Fibroblast of mammary gland (primary cell): ENCODE measurements around the gene CWC22.
"Not testable (repeated sequence)": the region's sequence is repeated elsewhere in the genome, so short reads cannot be mapped to it uniquely, and the experiment has no call there.

Experiments
- DNase-seq: peaks from one replicate; pipeline ENCODE4 v3.0.0-alpha.2; 2010; ENCODE audit warnings: low read depth
- H3K4me3 ChIP-seq: 2 replicates; pipeline ENCODE4 v1.5.1; 2011; ENCODE audit warnings: low read depth, mild to moderate bottlenecking, low read length, moderate library complexity; ENCODE audit not compliant: control insufficient read depth
- TF ChIP-seq, protein P1 (sequence below): conservative IDR thresholded peaks from 2 replicates; pipeline ENCODE4 v1.5.1; 2011; ENCODE audit warnings: low read depth, low read length, inconsistent platforms; ENCODE audit not compliant: control insufficient read depth, insufficient read depth

Gene CWC22

DNA sequence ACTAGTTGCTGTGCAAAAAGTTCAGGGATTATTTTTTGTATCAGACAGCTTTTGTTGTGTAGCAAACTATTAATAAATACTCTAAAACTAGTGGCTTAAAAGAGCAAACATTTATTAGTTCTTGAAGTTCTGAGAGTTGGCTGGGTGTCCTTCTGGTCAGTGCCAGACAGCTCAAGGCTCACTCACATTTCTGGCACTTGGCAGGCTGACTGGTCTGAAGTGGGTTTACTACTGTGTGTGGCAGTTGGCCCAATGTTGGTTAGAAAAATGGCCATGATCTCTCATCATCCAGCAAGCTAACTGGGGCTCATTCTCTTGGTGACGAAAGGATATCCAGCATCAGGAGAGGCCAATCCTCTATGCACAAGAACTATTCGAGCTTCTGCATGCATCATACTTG, 74.3 kb downstream of the CWC22 start:
- no peak overlapping the region for H3K4me3 ChIP-seq
- DNase-seq: peak; percentile 40
- TF ChIP-seq, protein P1, sequence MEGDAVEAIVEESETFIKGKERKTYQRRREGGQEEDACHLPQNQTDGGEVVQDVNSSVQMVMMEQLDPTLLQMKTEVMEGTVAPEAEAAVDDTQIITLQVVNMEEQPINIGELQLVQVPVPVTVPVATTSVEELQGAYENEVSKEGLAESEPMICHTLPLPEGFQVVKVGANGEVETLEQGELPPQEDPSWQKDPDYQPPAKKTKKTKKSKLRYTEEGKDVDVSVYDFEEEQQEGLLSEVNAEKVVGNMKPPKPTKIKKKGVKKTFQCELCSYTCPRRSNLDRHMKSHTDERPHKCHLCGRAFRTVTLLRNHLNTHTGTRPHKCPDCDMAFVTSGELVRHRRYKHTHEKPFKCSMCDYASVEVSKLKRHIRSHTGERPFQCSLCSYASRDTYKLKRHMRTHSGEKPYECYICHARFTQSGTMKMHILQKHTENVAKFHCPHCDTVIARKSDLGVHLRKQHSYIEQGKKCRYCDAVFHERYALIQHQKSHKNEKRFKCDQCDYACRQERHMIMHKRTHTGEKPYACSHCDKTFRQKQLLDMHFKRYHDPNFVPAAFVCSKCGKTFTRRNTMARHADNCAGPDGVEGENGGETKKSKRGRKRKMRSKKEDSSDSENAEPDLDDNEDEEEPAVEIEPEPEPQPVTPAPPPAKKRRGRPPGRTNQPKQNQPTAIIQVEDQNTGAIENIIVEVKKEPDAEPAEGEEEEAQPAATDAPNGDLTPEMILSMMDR: no peak

DNA sequence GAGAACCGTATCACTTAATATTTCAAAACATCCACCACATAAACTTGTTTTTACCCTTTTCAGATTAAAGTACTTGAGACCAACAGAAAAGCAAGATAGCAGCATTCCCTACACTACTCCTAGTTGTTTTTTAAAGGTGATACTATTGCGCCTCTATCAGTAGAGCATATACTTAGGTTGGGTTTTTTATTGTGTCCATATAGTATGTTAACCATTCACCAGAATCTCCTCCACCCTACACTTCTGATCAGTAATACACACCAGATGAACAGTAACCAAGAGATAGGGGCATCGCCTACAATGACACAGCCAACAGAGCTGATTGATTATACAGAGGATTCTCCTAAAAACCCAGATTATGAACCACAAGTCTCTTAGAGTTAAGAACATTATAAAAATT, 75.6 kb downstream of the CWC22 start:
- TF ChIP-seq, protein P1: no peak
- no peak for DNase-seq
- H3K4me3 ChIP-seq: no peak overlapping the region

DNA sequence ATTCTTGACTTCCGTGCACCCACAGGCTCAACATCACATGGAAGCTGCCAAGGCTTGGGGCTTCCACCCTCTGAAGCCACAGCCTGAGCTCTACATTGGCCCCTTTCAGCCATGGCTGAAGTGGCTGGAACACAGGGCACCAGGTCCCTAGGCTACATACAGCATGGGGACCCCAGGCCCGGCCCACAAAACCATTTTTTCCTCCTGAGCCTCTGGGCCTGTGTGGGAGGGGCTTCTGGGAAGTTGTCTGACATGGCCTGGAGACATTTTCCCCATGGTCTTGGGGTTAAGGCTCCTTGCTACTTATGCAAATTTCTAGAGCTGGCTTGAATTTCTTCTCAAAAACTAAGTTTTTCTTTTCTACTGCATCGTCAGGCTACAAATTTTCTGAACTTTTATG, 77.1 kb downstream of the CWC22 start:
- not testable (repeated sequence) for DNase-seq

DNA sequence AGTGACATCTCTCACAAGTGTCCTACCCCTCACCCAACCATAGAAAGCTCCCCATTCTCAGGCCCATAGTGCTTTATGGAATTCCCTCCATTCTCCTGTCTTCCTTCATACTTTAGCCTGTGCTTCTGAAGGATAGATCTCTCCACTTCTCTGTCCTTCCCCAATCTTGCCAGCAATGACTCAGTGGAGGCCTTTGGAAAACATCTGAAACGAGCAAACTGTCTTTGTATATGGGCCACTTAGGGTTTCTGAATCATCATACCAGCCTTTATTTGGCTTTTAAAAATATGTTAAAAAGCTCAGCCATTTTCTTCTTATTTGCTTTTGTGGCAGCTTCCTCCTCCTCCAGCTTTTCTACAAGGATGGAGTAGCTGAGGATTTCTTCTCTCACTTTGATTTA, 80.1 kb downstream of the CWC22 start:
- TF ChIP-seq, protein P1: no peak

More for the DNA sequence above, 77.1 kb downstream of the CWC22 start:
- not testable (repeated sequence) for H3K4me3 ChIP-seq

DNA sequence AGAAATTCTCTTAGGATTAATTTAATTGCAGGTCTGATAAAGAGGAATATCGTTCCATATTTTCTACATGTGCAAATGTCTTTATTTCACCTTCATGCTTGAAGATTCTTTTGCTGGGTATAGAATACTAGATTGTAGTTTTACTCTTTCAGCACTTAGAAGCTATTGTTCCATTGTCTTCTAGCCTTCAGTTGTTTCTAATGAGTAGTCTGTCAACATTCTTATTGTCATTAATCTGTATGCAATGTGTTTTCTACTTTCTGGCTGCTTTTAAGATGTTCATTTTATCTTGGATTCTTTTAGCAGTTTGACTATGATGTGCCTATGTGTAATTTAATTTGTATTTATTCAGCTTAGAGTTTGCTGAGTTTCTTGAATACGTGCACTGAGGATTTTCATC, 81.4 kb downstream of the CWC22 start:
- DNase-seq: no peak
- H3K4me3 ChIP-seq: no peak overlapping the region
- TF ChIP-seq, protein P1: no peak

More for the DNA sequence above, 80.1 kb downstream of the CWC22 start:
- no peak for DNase-seq
- H3K4me3 ChIP-seq: no peak overlapping the region

DNA sequence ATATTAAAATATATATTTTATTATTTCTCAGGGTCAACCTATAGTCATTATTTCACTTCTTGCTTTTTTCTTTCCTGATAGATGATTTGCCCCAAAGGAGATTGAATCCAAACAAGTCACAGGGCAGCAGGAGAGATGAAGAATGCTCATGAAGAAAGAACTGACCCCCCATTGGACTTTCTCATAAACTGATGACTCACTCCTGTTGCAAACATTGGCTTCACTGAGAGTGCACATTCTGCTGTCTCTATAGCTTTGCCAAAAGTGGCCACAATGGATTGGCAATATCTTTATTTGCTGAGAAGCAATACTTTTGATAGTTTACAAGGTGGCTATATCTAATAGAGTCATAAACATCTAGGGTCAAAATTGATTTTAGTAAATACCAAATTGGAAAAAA, 89.8 kb downstream of the CWC22 start:
- TF ChIP-seq, protein P1: no peak
- no peak overlapping the region for H3K4me3 ChIP-seq
- peak; percentile 83 for DNase-seq

DNA sequence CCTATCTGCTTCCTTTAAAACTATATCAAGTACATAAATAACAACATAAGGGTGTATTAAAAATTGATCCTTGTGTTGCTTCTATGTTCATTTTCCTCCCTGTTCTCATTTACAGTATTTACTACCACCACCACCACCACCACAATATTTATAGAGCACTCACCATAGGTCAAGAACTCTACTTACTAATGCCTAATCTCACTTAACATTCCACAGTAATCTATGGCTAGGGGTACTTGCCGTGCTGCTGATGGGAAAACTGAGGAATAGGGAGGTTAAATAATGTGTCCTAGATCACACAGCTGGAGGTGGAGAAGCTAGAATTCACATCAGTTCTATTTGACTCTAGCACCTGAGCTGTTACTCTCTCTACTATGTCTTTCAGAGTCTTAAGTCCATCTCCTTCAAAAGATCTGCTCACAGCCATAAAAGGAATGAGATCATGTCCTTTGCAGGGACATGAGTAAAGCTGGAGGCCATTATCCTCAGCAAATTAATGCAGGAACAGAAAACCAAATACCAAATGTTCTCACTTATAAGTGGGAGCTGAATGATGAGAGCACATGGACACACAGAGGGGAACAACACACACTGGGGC, 91.6 kb downstream of the CWC22 start:
- DNase-seq: no peak

More for the DNA sequence above, 91.6 kb downstream of the CWC22 start:
- H3K4me3 ChIP-seq: no peak overlapping the region
- TF ChIP-seq, protein P1: no peak
